GM12878 (cell line): ENCODE results near the gene PAPPA. TPM values are rescaled to one million over a fixed set of nuclear protein-coding genes. Genes with fewer than 3 reads are reported as not detected.

Experiments
- ATAC-seq: fragments of 200-7000 bp; cut with Tn5 transposase; 3 replicates; pipeline ENCODE4 v1.9.1; 2020; ENCODE audit warnings: mild to moderate bottlenecking, moderate library complexity
- BruUV-seq: library from RNA; stranded (reverse); fragments of 400-500 nt; replicated peaks from 2 replicates; lab custom pipeline; 2021; lab: Mats Ljungman, UMichigan
- CTCF ChIA-PET: fragments of 300-600 bp; sonication (Branson Sonifier 250); formaldehyde crosslinking; extraction: SDS; loops from one replicate; lab custom pipeline; 2021; ENCODE audit warnings: inconsistent platforms; lab: Yijun Ruan, JAX
- POLR2A ChIA-PET: fragments of 350-600 bp; formaldehyde crosslinking; extraction: SDS; loops from one replicate; lab custom pipeline; 2021; ENCODE audit warnings: inconsistent platforms; lab: Charles Lee
- RAD21 ChIA-PET: fragments of 300-600 bp; sonication (Branson Sonifier 250); formaldehyde crosslinking; loops from one replicate; lab custom pipeline; 2023; ENCODE audit warnings: antibody characterized with exemption; ENCODE audit not compliant: unreplicated experiment; lab: Charles Lee
- SMC1A ChIA-PET: fragments of 300-600 bp; sonication (Branson Sonifier 250); formaldehyde crosslinking; loops from one replicate; lab custom pipeline; 2023; ENCODE audit not compliant: unreplicated experiment, uncharacterized antibody; lab: Charles Lee
- DNase-seq: peaks from one replicate; pipeline ENCODE4 v3.0.0-alpha.2; 2011; ENCODE audit warnings: low read depth, low spot score
- FAIRE-seq: peaks from 3 replicates; lab custom pipeline; 2011; peaks lifted over from hg19 to GRCh38; lab: Jason Lieb, UNC
- H2AFZ ChIP-seq: 2 replicates; pipeline ENCODE4 v1.6.0; 2011; ENCODE audit warnings: low read depth, low read length, control low read depth; ENCODE audit not compliant: control insufficient read depth
- H3K27ac ChIP-seq: 2 replicates; pipeline ENCODE4 v1.5.1; 2011; ENCODE audit warnings: control low read depth; ENCODE audit not compliant: control insufficient read depth, insufficient read depth
- H3K27me3 ChIP-seq, 2 experiments: replicated peaks in 1 of 2; 2 replicates each; pipeline versions ENCODE4 v1.6.0 to v1.6.1; 2011; ENCODE audit warnings: low read length in 1 of 2; ENCODE audit not compliant: control insufficient read depth in 2 of 2, insufficient read depth in 2 of 2
- H3K36me3 ChIP-seq, 2 experiments: 2 replicates each; pipeline ENCODE4 v1.5.1; 2011; ENCODE audit warnings: low read length in 1 of 2; ENCODE audit not compliant: control insufficient read depth in 2 of 2, insufficient read depth in 2 of 2
- H3K4me1 ChIP-seq: 2 replicates; pipeline ENCODE4 v1.6.1; 2011; ENCODE audit warnings: mild to moderate bottlenecking, low read length, moderate library complexity, mixed read lengths; ENCODE audit not compliant: control insufficient read depth, insufficient read depth
- H3K4me2 ChIP-seq: 2 replicates; pipeline ENCODE4 v1.6.0; 2011; ENCODE audit warnings: control low read depth; ENCODE audit not compliant: control insufficient read depth, insufficient read depth
- H3K4me3 ChIP-seq: fragments of 200-600 bp; sonication (generic); 2 replicates; pipeline ENCODE4 v1.5.1; 2016
- H3K79me2 ChIP-seq: 2 replicates; pipeline ENCODE4 v1.6.0; 2011; ENCODE audit warnings: low read length; ENCODE audit not compliant: control insufficient read depth, insufficient read depth
- H3K9ac ChIP-seq: 2 replicates; pipeline ENCODE4 v1.8.0; 2011; ENCODE audit warnings: low read length, control low read depth, mixed read lengths; ENCODE audit not compliant: control insufficient read depth, insufficient read depth
- H3K9me3 ChIP-seq: replicated peaks from 3 replicates; pipeline ENCODE4 v1.5.1; 2011; ENCODE audit warnings: mild to moderate bottlenecking, low read length; ENCODE audit not compliant: control insufficient read depth, insufficient read depth
- H4K20me1 ChIP-seq: 2 replicates; pipeline ENCODE4 v1.6.0; 2011; ENCODE audit not compliant: control insufficient read depth, insufficient read depth
- BACH1 ChIP-seq: fragments of 450-650 bp; IDR thresholded peaks from 2 replicates; pipeline ENCODE4 v1.6.1; 2017; ENCODE audit warnings: mild to moderate bottlenecking, borderline replicate concordance
- GABPA ChIP-seq: IDR thresholded peaks from 2 replicates; pipeline ENCODE4 v1.6.1; 2014; ENCODE audit warnings: antibody characterized with exemption, low read depth, mild to moderate bottlenecking, inconsistent platforms
- HDGF ChIP-seq: fragments of 450-650 bp; IDR thresholded peaks from 2 replicates; pipeline ENCODE4 v1.6.1; 2016; ENCODE audit warnings: antibody characterized with exemption
- MAX ChIP-seq: IDR thresholded peaks from 2 replicates; pipeline ENCODE4 v1.6.1; 2012; ENCODE audit warnings: low read depth, low read length, improper control_type of control experiment
- POLR2AphosphoS2 ChIP-seq: IDR thresholded peaks from 2 replicates; pipeline ENCODE4 v1.6.1; 2011; ENCODE audit warnings: low read depth, mild to moderate bottlenecking, low read length, improper control_type of control experiment, moderate library complexity
- TARDBP ChIP-seq: IDR thresholded peaks from 2 replicates; pipeline ENCODE4 v1.6.1; 2016; ENCODE audit warnings: borderline replicate concordance
- WRNIP1 ChIP-seq: IDR thresholded peaks from 2 replicates; pipeline ENCODE4 v1.6.1; 2011; ENCODE audit warnings: low read depth, low read length, improper control_type of control experiment, borderline replicate concordance
- ZSCAN29 ChIP-seq: fragments of 450-650 bp; IDR thresholded peaks from 2 replicates; pipeline ENCODE4 v1.6.1; 2017; ENCODE audit warnings: mild to moderate bottlenecking, moderate library complexity
- whole genome bisulfite sequencing: methylation state at CpG from one replicate; pipeline ENCODE4 v1.1.6; 2016; ENCODE audit warnings: low lambda C conversion rate; ENCODE audit not compliant: insufficient replicate concordance, insufficient coverage; ENCODE audit errors: missing lambda C conversion rate; 5-methylcytosine and 5-hydroxymethylcytosine counted together
- in situ Hi-C: fragments of 300-500 bp; cut with MboI; formaldehyde crosslinking; loops from 9 replicates; pipeline ENCODE4 v1.14.3; 2018; ENCODE audit warnings: mixed read lengths
- intact Hi-C: fragments of 100-400 bp; cut with micrococcal nuclease; formaldehyde crosslinking; loops from one replicate; pipeline ENCODE4 v1.14.2; 2022; ENCODE audit not compliant: unreplicated experiment
- polyA plus RNA-seq, 11 experiments: library from polyadenylated mRNA; depleted of rRNA in 4 of 11; unstranded in 6 of 11; stranded (reverse) in 5 of 11; fragments of >200 nt; fragmentation: Nextera tagmentation in 4 of 11; fragmentation: Illumina TruSeq in 1 of 11; extraction: Ambion mirVana in 4 of 11; extraction: Trizol in 1 of 11; gene quantifications; 1 replicate in 1 of 11; 2 replicates in 10 of 11; pipeline versions ENCODE4 v1.2.1 to v1.2.3, GENCODE V29; 2011 to 2016; ENCODE audit warnings: inconsistent platforms in 2 of 11, missing spikeins in 2 of 11, low read depth in 1 of 11
- total RNA-seq, 4 experiments: library from RNA; depleted of rRNA in 3 of 4; stranded (reverse); fragments of >200 nt in 3 of 4; fragmentation: Illumina TruSeq in 1 of 4; extraction: Trizol in 1 of 4; gene quantifications; 2 replicates each; pipeline versions ENCODE4 v1.2.1 to v1.2.3, GENCODE V29; 2013 to 2021

PAPPA gene
- total and polyA plus RNA-seq, 10 of the 15 experiments (the other 5 are each of a cell fraction or from before 2014, with no cell fraction given) = under 0.01 to 0.19 (median 0.02) TPM; not detected in 4

- BruUV-seq = no TSS peak
- Histone ChIP-seq H3K9me3 (no peaks in the 10 kb centered on the region), H3K4me1 (no peaks in the 10 kb centered on the region), H2AFZ (no peak overlapping the region), H3K4me2 (no peak overlapping the region), H4K20me1 (no peaks in the 10 kb centered on the region; the same call in 1 of the 2 replicates), H3K36me3 (no peaks in the 10 kb centered on the region), H3K27ac (no peak overlapping the region), H3K9ac (no peak overlapping the region), H3K4me3 (no peak overlapping the region), H3K79me2 (no peaks in the 10 kb centered on the region), H3K27me3 (no peaks in the 10 kb centered on the region; a peak in 3 of 4 replicates)
- ChIA-PET CTCF (no interaction called here), POLR2A (no interaction called here), RAD21 (no interaction called here), SMC1A (no interaction called here)
- TF ChIP-seq BACH1 = no peak
- TF ChIP-seq POLR2AphosphoS2 = no peak
- no peak for TF ChIP-seq GABPA
- TF ChIP-seq HDGF = no peak
- TF ChIP-seq MAX = no peak
- no peak for TF ChIP-seq TARDBP
- TF ChIP-seq WRNIP1 = no peak
- FAIRE-seq (no peak), ATAC-seq (no peak), DNase-seq (no peak)
- WGBS = 11% methylated on average over 3 of the region's 3 CpGs
- in situ Hi-C loops = no loop called here
- intact Hi-C loops = no loop called here
Observed at GRCh38 chr9:116319480-116319879, 165.9 kb downstream of the PAPPA start.

- ATAC-seq = no peak
- H3K4me3 ChIP-seq = no peak overlapping the region
Observed at GRCh38 chr9:116320290-116320689, 166.7 kb downstream of the PAPPA start.

More at GRCh38 chr9:116320290-116320689, 166.7 kb downstream of the PAPPA start:
- Histone ChIP-seq H3K27ac (no peak overlapping the region), H4K20me1 (no peaks in the 10 kb centered on the region; the same call in 1 of the 2 replicates), H3K4me2 (no peak overlapping the region), H3K27me3 (no peaks in the 10 kb centered on the region; a peak in 3 of 4 replicates), H3K9me3 (no peaks in the 10 kb centered on the region), H2AFZ (no peak overlapping the region), H3K79me2 (no peaks in the 10 kb centered on the region), H3K36me3 (no peaks in the 10 kb centered on the region), H3K9ac (no peak overlapping the region), H3K4me1 (no peaks in the 10 kb centered on the region)
- DNase-seq = no peak
- intact Hi-C loops (loop anchor here (10.0 kb wide), 1 partner anchor 55 kb away; no protein-coding TSS in a partner anchor), in situ Hi-C loops (no loop called here)
- POLR2A ChIA-PET = no interaction called here
- no peak for TF ChIP-seq ZSCAN29
- no TSS peak for BruUV-seq
- SMC1A ChIA-PET = no interaction called here
- RAD21 ChIA-PET = no interaction called here
- FAIRE-seq = no peak
- 20% methylated on average over 3 of the region's 3 CpGs for WGBS
- CTCF ChIA-PET = no interaction called here
